Measurements from ENCODE around the gene SMIM10L2A. TPM values are rescaled to one million over a fixed set of nuclear protein-coding genes. Genes with fewer than 3 reads are reported as not detected.
A peak's percentile ranks its signal among the peaks of the same experiment; 100 is the strongest.

SMIM10L2A gene
- total and polyA plus RNA-seq, 10 of the 15 experiments (the other 5 are each of a cell fraction or from before 2014, with no cell fraction given) = 0.02 to 0.05 (median 0.03) TPM; not detected in 7

DNA sequence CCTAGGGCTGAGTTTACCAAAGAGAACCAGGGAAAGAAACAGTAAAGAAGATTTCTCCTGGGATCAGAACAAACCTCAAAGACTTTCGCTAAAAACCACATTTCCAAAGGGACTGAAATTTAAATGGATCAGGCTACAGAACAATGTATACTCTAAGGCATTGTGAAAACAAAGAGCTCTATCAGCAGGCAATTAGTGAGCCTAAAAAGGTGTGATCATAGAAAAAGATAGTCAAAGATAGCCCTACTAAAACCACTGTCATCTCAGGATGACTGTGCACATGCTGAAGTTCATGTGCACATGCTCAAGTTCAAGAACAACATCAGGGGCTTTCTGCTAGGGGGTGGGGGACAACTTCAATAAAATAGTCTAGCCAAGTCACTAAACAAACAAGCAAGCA, 12.9 kb upstream of the SMIM10L2A start (continued):
- TF ChIP-seq, protein P1, sequence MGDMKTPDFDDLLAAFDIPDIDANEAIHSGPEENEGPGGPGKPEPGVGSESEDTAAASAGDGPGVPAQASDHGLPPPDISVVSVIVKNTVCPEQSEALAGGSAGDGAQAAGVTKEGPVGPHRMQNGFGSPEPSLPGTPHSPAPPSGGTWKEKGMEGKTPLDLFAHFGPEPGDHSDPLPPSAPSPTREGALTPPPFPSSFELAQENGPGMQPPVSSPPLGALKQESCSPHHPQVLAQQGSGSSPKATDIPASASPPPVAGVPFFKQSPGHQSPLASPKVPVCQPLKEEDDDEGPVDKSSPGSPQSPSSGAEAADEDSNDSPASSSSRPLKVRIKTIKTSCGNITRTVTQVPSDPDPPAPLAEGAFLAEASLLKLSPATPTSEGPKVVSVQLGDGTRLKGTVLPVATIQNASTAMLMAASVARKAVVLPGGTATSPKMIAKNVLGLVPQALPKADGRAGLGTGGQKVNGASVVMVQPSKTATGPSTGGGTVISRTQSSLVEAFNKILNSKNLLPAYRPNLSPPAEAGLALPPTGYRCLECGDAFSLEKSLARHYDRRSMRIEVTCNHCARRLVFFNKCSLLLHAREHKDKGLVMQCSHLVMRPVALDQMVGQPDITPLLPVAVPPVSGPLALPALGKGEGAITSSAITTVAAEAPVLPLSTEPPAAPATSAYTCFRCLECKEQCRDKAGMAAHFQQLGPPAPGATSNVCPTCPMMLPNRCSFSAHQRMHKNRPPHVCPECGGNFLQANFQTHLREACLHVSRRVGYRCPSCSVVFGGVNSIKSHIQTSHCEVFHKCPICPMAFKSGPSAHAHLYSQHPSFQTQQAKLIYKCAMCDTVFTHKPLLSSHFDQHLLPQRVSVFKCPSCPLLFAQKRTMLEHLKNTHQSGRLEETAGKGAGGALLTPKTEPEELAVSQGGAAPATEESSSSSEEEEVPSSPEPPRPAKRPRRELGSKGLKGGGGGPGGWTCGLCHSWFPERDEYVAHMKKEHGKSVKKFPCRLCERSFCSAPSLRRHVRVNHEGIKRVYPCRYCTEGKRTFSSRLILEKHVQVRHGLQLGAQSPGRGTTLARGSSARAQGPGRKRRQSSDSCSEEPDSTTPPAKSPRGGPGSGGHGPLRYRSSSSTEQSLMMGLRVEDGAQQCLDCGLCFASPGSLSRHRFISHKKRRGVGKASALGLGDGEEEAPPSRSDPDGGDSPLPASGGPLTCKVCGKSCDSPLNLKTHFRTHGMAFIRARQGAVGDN (IDR thresholded peaks at IDR 0.05) = no peak
- TF ChIP-seq BHLHE40 (IDR thresholded peaks at IDR 0.05; ENCODE audit: borderline replicate concordance in 1 of 2, low read depth in 2 of 2, low read length in 1 of 2) (peak; percentile 59 to 86; a peak in 3 of 4 replicates), RCOR1 (conservative IDR thresholded peaks at IDR 0.05; ENCODE audit: low read depth, low read length) (no peak), SMARCA5 (IDR thresholded peaks at IDR 0.05) (no peak), MYC (IDR thresholded peaks at IDR 0.05; ENCODE audit: insufficient read depth, insufficient read length, insufficient replicate concordance, low read length, severe bottlenecking) (no peak), ESRRA (IDR thresholded peaks at IDR 0.05; ENCODE audit: low read length) (no peak), RAD21 (IDR thresholded peaks at IDR 0.05; ENCODE audit: insufficient read depth, low read depth, low read length) (no peak), YY1 (IDR thresholded peaks at IDR 0.05; ENCODE audit: low read depth, low read length) (no peak), ZBED1 (IDR thresholded peaks at IDR 0.05; ENCODE audit: borderline replicate concordance) (no peak), SMC3 (IDR thresholded peaks at IDR 0.05; ENCODE audit: borderline replicate concordance, low read length) (no peak), FOS (IDR thresholded peaks at IDR 0.05; ENCODE audit: borderline replicate concordance, extremely low read depth, insufficient read length) (no peak), JUNB (IDR thresholded peaks at IDR 0.05) (peak; percentile 24; the same call in 1 of the 2 replicates), EP300 (IDR thresholded peaks at IDR 0.05; ENCODE audit: borderline replicate concordance in 1 of 2, control insufficient read depth in 1 of 2, low read depth in 2 of 2, low read length in 2 of 2) (peak; percentile 72 to 78)
- TF ChIP-seq, protein P2, sequence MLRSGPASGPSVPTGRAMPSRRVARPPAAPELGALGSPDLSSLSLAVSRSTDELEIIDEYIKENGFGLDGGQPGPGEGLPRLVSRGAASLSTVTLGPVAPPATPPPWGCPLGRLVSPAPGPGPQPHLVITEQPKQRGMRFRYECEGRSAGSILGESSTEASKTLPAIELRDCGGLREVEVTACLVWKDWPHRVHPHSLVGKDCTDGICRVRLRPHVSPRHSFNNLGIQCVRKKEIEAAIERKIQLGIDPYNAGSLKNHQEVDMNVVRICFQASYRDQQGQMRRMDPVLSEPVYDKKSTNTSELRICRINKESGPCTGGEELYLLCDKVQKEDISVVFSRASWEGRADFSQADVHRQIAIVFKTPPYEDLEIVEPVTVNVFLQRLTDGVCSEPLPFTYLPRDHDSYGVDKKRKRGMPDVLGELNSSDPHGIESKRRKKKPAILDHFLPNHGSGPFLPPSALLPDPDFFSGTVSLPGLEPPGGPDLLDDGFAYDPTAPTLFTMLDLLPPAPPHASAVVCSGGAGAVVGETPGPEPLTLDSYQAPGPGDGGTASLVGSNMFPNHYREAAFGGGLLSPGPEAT (IDR thresholded peaks at IDR 0.05; ENCODE audit: low read depth) = peak; percentile 87
- TF ChIP-seq, protein P3, sequence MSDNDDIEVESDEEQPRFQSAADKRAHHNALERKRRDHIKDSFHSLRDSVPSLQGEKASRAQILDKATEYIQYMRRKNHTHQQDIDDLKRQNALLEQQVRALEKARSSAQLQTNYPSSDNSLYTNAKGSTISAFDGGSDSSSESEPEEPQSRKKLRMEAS (IDR thresholded peaks at IDR 0.05; ENCODE audit: low read depth, low read length) = no peak
- TF ChIP-seq, protein P4, sequence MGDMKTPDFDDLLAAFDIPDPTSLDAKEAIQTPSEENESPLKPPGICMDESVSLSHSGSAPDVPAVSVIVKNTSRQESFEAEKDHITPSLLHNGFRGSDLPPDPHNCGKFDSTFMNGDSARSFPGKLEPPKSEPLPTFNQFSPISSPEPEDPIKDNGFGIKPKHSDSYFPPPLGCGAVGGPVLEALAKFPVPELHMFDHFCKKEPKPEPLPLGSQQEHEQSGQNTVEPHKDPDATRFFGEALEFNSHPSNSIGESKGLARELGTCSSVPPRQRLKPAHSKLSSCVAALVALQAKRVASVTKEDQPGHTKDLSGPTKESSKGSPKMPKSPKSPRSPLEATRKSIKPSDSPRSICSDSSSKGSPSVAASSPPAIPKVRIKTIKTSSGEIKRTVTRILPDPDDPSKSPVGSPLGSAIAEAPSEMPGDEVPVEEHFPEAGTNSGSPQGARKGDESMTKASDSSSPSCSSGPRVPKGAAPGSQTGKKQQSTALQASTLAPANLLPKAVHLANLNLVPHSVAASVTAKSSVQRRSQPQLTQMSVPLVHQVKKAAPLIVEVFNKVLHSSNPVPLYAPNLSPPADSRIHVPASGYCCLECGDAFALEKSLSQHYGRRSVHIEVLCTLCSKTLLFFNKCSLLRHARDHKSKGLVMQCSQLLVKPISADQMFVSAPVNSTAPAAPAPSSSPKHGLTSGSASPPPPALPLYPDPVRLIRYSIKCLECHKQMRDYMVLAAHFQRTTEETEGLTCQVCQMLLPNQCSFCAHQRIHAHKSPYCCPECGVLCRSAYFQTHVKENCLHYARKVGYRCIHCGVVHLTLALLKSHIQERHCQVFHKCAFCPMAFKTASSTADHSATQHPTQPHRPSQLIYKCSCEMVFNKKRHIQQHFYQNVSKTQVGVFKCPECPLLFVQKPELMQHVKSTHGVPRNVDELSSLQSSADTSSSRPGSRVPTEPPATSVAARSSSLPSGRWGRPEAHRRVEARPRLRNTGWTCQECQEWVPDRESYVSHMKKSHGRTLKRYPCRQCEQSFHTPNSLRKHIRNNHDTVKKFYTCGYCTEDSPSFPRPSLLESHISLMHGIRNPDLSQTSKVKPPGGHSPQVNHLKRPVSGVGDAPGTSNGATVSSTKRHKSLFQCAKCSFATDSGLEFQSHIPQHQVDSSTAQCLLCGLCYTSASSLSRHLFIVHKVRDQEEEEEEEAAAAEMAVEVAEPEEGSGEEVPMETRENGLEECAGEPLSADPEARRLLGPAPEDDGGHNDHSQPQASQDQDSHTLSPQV (IDR thresholded peaks at IDR 0.05) = no peak
